Activated effector memory CD4-positive, alpha-beta T cell treated with Interleukin-2 at 50 U/mL for 16 hours (primary cell): Measurements from ENCODE around the gene LRCH1.

Experiments used
- DNase-seq: peaks from one replicate; pipeline ENCODE4 v3.0.0-alpha.2; 2020

The LRCH1 gene

DNA sequence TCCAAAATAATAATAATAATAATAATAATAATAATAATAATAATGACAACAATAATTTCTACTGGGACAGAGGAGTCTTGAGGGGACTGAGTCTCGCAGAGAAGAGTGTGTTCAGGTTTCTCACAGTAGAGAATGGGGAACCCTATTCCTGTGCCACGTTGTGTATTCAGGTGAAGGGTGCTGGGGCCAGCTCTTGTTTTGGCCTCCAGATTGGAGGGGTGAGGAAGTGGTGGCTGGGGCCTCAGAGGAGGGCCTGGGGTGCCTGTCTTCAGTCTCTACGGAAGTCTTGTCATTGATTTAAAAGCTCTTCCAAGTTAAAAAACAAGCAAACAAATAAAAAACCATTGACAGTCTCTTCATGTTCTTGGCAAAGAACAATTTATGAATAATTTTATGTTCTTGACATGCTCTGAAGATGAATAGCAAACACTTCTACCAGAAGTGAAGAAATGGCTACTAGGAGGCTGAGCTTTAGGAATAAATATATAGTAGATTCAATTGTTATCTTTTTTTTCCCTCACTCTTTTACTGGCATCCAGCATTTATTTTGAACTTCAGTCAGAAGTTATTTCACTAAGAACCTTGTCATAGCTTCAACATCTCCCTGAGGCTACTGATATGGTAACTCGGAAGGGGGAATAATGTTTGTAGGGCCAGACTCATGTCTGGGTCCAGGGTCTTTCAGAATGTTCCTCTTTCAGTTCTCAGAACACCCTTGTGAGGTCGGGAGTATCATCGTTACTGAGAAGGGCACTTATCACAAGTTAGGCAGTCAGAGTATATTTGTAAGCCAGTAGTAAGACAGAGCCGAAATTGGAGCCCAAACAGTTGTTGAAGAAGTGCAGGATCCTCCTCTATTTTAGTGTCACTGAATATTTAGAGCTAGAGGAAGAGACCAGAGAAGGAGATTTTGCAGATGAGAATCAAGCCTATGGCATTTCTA is 13.1 kb downstream of the LRCH1 start:
- no peak for DNase-seq

DNA sequence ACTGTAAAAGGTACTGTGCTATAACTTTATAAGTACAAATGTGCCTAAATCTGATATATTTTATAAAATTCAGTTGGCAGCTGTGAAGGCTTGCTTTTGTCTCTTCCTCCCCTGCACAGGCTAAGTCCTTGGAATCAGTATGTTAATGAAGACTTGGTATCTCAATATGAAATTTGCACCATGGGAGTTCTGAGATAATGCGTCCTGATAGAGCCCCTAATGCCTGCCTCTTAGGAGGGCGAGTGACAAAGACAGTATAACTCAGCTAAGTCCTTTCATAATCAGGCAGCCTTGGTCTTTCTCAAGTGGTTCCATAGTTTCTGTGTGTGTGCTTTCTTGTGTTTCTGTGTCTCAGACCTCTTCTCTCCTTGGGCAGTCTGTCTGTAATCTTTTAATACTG is 14.7 kb downstream of the LRCH1 start:
- DNase-seq = no peak

DNA sequence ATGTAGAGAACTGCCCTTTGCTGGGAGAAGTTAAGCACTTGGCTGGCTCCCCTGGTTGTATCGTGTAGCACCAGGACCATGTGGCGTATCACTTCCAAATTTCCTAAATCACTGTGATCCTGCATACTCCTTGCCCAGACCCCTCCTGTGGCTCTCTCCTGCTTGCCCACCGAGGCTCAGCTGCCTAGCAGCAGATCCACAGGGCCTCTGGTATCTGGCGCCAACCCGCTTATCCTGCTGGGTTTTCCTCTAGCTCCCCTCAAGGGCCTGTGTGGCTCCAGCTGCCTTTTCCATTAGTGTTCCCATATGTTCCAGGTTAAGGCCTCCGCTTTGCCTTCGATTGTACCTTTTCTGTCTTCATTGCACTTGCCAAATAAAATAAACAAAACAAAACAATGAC is 16.5 kb downstream of the LRCH1 start:
- no peak for DNase-seq

DNA sequence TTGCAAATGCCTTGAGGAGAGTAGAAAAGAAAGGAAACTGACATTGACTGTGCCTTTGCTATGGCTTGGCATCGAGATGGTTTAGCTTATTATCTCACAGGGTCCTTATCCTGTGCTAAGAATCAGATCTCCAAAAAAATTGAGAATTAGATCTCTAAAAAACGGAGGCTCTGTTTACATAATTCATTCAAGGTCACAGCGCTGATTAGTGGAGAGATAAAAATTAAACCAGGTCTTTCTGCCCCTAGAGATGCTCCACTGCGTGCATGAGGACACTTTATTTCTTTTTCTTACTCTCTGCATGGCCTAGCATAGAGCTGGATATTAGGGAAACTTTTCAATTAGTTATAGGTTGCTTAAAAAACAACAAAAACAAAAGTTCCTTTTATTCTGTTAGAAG is 17.3 kb downstream of the LRCH1 start:
- DNase-seq = no peak

- no peak for DNase-seq
These were observed 18.4 kb downstream of the LRCH1 start for GRCh38 chr13:46571189-46571908.

GRCh38 chr13:46571909-46572595 is 19.1 kb downstream of the LRCH1 start:
- DNase-seq = no peak

- no peak for DNase-seq
These were observed 19.9 kb downstream of the LRCH1 start for GRCh38 chr13:46572752-46573431.

- DNase-seq = no peak
These were observed 22.4 kb downstream of the LRCH1 start for GRCh38 chr13:46575301-46575771.

- no peak for DNase-seq
These were observed 22.9 kb downstream of the LRCH1 start for GRCh38 chr13:46575818-46576221.

- DNase-seq = no peak
These were observed 23.8 kb downstream of the LRCH1 start for GRCh38 chr13:46576762-46577161.

GRCh38 chr13:46577696-46578589 is 25.0 kb downstream of the LRCH1 start:
- no peak for DNase-seq

DNA sequence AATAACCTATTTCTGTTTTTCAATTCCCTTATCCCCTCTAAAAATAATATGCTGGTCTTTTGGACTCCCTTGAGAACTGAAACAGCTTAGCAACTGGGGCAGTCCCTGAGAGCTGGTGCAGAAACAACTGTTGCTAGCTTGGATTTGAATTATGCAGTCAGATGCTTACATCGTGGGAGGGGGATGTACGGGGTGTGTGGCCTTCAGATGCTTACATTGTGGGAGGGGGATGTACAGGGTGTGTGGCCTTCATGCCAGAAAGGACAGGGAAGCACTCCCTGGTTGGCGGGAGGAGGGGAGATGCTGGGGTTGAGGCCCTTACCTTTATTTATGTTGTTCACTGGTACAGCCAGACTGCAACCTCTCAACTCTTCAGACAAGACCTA is 25.6 kb downstream of the LRCH1 start:
- DNase-seq = no peak

DNA sequence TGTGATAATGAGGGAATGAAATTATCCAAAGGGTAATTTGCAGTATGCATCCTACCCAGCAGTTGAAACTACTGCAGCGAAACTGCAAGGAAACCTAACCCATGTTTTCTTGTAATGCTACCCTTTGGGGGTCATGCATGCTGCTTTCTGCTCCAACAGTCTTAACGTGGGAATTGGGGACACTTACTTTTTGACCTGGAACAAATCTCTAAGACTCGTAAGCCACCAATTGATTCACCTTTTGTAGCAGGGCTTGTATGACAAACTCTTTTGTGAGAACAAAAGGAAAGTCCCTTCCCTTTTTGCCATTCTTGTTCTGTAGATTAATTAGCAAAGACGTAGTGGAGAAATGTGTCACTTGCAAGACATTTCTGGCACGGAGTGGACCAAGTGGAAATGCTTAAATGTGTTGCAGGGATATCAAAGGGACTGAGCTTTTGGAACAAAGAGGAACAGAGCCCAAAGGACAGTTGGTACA is 27.4 kb downstream of the LRCH1 start:
- no peak for DNase-seq

GRCh38 chr13:46582190-46582589 is 29.2 kb downstream of the LRCH1 start:
- no peak for DNase-seq

DNA sequence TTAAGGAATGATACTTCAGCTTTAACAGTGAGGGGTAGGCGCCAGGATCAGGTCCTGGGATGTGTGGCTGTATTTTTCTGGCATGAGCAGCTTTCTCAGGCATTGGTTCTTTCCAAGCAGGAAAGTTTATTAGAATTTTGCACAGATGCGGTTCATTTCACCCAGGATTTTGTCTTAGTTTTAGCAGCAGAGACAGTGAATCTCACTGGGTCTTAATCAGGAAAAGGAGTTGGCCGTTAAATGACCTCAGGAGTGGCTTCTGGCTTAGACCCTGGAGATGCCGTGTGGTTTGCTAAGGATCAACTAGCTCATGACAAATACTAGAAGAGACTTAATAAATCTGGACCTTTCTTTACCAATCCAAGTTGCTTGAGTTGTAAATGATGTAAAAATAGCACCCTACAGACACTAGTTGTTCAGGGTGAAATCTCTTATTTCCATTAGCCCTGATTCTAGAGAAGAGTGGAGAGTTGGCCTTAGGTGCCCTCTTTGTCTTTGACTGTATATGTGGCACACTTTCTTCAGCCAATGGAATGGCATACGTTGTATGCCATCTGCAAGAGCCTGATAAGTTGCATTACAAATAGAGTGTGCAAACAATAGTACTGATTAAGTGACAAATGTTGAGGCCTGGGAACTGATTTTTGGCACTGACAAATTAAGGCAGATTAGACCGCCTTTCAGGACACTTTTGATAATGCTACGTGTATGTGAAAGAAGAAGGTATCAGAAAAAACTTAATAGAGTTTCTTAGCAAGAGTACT is 34.0 kb downstream of the LRCH1 start:
- no peak for DNase-seq

DNA sequence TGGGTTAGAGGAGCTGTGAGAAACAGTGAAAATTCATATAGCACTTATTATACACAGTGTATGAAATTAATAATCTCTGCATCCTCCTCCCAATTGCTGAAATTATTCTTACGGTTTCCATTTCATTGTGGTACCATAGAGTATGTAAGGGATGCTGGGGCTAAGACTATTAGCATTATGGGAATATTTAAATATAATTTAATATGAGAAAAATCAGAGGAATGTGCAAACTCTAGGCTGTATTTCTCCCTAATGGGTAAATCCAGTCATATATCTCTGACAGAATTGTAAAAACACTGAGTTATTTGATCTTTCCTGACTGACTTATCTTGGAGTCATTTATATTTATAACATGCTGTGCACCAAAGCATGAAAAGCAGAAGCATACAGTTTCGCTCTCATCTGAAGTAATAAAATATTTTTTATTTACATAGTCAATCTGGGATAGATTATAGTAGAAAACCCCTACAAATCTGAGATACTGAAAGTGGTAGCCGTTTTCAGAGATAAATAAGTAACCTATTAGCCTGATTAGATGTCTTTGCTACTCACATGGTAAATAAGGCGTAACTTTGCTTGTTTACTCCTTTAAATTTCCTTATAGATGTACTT is 34.9 kb downstream of the LRCH1 start:
- DNase-seq = no peak

DNA sequence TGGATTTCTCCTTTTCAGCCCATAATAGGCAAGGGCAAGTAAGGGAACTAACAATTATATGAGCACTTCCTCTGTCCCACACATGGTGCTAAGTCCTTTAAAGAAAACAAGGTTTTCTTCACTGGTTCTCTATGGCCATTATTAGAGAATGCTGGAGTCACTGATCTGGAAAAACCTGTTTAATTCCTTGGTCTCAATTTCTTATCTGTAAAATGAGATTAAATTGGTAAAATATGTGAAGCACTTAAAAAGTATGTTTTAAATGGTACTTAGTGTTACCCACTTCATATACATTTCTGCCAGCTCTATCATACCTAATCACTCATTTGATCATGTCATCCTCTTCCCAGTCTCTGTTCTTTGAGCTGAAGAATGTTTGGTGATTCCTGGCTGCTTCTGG is 39.4 kb downstream of the LRCH1 start:
- no peak for DNase-seq

- DNase-seq = peak; percentile 5
These were observed 40.4 kb downstream of the LRCH1 start for GRCh38 chr13:46593398-46593797.

- DNase-seq = no peak
These were observed 41.6 kb downstream of the LRCH1 start for GRCh38 chr13:46594374-46595078.
